Renal cortical epithelial cell (primary cell): ENCODE results near the gene TSSK6. TPM values are rescaled to one million over a fixed set of nuclear protein-coding genes. Genes with fewer than 3 reads are reported as not detected.

Experiments
- DNase-seq: peaks from one replicate; pipeline ENCODE4 v3.0.0-alpha.2; 2011; ENCODE audit warnings: low read depth
- total RNA-seq: library from RNA; depleted of rRNA; stranded (reverse); fragments of >200 nt; gene quantifications from 2 replicates; pipeline ENCODE4 v1.2.3, GENCODE V29; 2014

TSSK6 gene
- total RNA-seq, 1 donor from 2014 or later, result 3.0 TPM

- peak; percentile 88 for DNase-seq
Observed at GRCh38 chr19:19464339-19465098, 50.8 kb downstream of the TSSK6 start.

Other genes starting within 250 kb of the TSSK6 start
- 0.20 TPM in 1 of 2 replicates, not detected in the other for gene TM6SF2, start 242.2 kb downstream of the TSSK6 start, total RNA-seq
- 12.7 and 21.4 TPM in 2 replicates for gene SUGP1, start 195.0 kb downstream of the TSSK6 start, total RNA-seq
- gene MAU2, start 194.7 kb downstream of the TSSK6 start, total RNA-seq, result 14.1 and 38.6 TPM in 2 replicates
- gene GATAD2A, start 109.9 kb downstream of the TSSK6 start, total RNA-seq, result 44.1 and 93.9 TPM in 2 replicates
- gene NDUFA13, start 677 bp upstream of the TSSK6 start, total RNA-seq, result 147 and 201 TPM in 2 replicates
- 0.50 and 0.69 TPM in 2 replicates for gene YJEFN3, start 13.4 kb upstream of the TSSK6 start, total RNA-seq
- gene CILP2, start 22.7 kb upstream of the TSSK6 start, total RNA-seq, result 0.60 TPM in 1 of 2 replicates, not detected in the other
- gene PBX4, start 103.1 kb upstream of the TSSK6 start, total RNA-seq, result 1.7 and 2.6 TPM in 2 replicates
- 8.5 and 14.9 TPM in 2 replicates for gene LPAR2, start 112.7 kb upstream of the TSSK6 start, total RNA-seq
- 15.8 and 18.7 TPM in 2 replicates for gene GMIP, start 128.1 kb upstream of the TSSK6 start, total RNA-seq
- gene ATP13A1, start 148.1 kb upstream of the TSSK6 start, total RNA-seq, result 88.0 and 171 TPM in 2 replicates
- 10.8 and 20.1 TPM in 2 replicates for gene ZNF101, start 153.3 kb upstream of the TSSK6 start, total RNA-seq
- gene ZNF14, start 217.6 kb upstream of the TSSK6 start, total RNA-seq, result 5.9 and 12.4 TPM in 2 replicates